HG03457 (cell line): Measurements from ENCODE around the gene ANGPTL4.
"Not testable (repeated sequence)": the region's sequence is repeated elsewhere in the genome, so short reads cannot be mapped to it uniquely, and the experiment has no call there.

Source experiments
- ATAC-seq: cut with Tn5 transposase; IDR thresholded peaks from one replicate; pipeline ENCODE4 v1.9.1; 2021; ENCODE audit warnings: moderate number of reproducible peaks; ENCODE audit not compliant: unreplicated experiment

Gene ANGPTL4, protein sequence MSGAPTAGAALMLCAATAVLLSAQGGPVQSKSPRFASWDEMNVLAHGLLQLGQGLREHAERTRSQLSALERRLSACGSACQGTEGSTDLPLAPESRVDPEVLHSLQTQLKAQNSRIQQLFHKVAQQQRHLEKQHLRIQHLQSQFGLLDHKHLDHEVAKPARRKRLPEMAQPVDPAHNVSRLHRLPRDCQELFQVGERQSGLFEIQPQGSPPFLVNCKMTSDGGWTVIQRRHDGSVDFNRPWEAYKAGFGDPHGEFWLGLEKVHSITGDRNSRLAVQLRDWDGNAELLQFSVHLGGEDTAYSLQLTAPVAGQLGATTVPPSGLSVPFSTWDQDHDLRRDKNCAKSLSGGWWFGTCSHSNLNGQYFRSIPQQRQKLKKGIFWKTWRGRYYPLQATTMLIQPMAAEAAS

DNA sequence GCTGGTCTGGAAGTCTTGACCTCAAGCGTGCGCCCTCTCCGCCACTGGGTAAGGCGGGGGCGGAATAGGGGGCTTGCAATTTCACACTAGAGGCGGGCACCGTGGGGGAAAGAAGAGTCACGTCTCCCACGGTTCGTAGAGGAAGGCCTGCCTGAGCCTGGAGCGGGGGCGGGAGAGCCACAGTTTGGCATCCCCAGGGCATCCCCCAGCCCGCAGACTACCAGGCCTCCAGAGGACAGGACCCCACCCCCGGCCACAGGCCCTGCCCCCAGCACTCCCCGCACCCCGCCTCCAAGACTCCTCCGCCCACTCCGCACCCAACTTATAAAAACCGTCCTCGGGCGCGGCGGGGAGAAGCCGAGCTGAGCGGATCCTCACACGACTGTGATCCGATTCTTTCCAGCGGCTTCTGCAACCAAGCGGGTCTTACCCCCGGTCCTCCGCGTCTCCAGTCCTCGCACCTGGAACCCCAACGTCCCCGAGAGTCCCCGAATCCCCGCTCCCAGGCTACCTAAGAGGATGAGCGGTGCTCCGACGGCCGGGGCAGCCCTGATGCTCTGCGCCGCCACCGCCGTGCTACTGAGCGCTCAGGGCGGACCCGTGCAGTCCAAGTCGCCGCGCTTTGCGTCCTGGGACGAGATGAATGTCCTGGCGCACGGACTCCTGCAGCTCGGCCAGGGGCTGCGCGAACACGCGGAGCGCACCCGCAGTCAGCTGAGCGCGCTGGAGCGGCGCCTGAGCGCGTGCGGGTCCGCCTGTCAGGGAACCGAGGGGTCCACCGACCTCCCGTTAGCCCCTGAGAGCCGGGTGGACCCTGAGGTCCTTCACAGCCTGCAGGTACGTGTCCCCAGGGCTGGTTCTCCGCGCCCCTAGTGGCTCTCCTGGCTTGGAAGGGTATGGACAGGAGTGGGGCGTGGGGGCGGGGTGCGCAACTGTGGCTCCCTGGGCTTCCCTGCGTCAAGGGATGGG, at the start of gene ANGPTL4:
Gene ANGPTL4, plus strand, starts transcription at position 353 of the 969 bp plus-strand sequence. Its CDS starts 167 bp downstream, at position 520.
- ATAC-seq, result no peak

- not testable (repeated sequence) for ATAC-seq
These were observed 48.8 kb upstream of the ANGPTL4 start for GRCh38 chr19:8314981-8315640.

DNA sequence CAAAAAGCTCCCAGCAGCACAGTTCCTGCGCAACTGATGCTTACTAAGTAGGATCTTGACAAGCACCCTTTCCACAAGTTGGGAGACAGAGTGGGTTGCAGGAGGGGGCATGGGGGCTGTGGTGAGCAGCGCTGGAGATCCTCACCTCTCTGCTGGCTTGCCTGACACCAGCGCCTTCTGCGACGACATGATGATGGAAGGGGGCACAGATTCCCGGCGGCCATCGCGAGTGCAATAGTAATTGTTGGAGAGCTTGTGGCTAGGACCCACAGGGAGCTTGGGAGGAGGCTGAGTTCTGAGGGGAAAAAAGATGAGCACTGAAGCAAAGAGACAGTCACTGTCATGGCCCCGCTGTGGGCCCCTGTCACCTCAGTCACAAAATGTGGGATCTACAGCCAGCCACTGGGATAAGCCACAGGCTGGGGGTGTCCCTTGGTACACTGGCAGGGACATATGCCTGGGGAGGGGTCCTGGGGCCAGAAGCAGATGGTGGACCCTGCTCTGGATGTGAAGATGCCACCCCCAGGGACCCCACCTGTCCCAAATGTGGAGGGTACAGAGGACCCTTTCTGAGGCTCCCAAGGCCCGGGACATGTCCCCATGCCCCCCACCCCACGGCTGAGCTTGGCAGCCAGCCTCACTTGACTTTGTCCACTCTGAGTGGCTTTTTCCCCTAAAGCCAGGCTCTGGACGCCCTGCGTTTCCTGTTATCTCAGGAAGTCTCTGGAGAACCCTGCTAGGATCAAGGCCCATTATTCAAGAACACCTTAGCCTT, 47.4 kb upstream of the ANGPTL4 start:
- no peak for ATAC-seq

GRCh38 chr19:8318835-8319234, 45.1 kb upstream of the ANGPTL4 start:
- not testable (repeated sequence) for ATAC-seq

GRCh38 chr19:8319807-8320520, 44.0 kb upstream of the ANGPTL4 start:
- no peak for ATAC-seq

DNA sequence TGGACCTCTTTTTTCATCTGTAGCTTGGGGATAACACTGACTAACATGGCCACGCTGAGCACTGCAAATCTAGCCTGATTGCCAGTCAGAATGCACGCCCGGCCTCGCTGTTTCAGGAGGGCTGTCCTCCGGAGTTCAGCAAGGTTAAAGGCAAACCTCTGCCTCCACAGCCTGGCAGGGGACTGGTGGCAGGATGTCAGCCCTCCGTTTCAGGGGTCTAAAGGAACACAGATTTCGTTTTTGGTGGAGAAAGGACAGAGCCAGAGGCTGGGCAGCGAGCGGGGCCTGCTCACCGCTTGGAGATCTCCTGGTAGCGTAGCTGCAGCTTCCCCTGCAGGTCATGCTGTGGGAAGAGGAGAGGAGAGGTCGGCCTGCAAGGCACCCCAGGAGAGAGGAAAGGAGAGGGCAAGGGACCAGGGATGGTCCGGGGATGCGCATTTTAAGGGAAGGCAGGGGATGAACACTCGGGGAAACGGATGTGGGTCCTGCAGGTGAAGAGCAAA, 43.3 kb upstream of the ANGPTL4 start:
- no peak for ATAC-seq

DNA sequence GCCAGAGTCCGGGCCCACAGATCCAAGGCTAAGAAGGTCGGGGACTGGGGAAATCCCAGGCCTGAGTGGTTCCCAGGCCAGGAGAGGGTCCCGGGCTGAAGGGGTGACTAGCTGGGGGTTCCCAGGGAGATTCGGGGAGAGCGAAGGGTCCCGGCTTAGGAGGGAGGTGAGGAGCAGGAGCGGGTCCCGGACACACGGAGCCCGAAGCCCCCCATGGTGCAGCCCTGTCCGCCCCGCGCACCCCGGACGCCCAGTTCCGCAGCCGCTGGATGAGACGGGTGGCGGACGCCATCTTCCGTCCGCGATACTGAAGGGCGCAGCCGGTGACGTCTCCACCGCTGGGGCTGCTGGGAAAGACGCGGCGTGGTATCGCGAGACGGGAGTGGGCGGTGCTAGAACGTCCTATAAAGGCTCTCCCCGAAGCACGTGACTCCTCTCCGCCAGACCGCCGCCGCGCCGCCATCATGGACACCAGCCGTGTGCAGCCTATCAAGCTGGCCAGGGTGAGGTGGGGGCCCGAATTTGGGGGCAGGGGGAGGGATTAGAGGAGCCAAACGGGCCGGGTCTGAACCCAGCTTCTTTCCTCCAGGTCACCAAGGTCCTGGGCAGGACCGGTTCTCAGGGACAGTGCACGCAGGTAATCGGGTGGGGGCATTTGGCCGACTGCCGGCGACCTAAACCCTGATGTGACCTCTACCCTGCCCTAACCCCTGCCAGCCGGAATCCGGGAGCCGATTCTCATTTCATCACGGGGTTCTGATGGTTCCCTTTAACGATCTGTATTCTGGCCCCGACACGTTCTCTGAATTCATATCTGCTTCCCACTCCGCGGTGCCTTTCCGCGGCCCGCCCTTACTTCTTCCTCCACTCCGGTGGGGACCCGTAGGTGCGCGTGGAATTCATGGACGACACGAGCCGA, 42.6 kb upstream of the ANGPTL4 start, which contains the start of the genes NDUFA7 and RPS28:
Gene NDUFA7, minus strand, starts transcription at position 309 of the 919 bp plus-strand sequence. Its CDS starts 17 bp downstream, at position 292.
Gene RPS28, plus strand, starts transcription at position 430 of the 919 bp plus-strand sequence. Its CDS starts 35 bp downstream, at position 465.
- peak; percentile 66 for ATAC-seq

DNA sequence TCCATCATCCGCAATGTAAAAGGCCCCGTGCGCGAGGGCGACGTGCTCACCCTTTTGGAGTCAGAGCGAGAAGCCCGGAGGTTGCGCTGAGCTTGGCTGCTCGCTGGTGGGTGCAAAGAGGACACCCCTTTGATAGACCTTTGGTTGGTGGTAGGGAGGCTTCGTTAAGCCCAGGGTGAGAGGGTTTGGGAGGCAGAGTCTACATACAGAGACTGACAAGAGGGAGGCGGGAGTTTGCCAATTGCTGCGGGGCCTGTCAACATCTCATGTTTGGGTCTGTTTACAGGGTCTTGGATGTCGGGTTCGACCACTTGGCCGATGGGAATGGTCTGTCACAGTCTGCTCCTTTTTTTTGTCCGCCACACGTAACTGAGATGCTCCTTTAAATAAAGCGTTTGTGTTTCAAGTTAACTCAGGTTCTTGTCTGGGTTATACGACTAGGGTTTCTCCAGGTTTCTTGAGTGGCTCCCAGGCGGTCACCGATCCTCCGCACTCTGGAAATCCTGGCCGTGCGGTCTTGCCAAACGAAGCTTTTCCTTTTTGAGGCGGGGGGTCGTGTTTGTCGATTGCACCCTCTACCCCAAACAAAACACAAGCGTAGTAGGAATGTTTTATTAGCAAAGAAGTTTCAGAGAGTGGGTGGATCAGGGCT, 41.8 kb upstream of the ANGPTL4 start:
- no peak for ATAC-seq

- ATAC-seq, result no peak
These were observed 41.3 kb upstream of the ANGPTL4 start for GRCh38 chr19:8322638-8322997.

GRCh38 chr19:8323781-8324185, 40.2 kb upstream of the ANGPTL4 start:
- ATAC-seq, result no peak

- no peak for ATAC-seq
These were observed 39.5 kb upstream of the ANGPTL4 start for GRCh38 chr19:8324186-8325050.

GRCh38 chr19:8325454-8325853, 38.5 kb upstream of the ANGPTL4 start:
- ATAC-seq, result no peak

DNA sequence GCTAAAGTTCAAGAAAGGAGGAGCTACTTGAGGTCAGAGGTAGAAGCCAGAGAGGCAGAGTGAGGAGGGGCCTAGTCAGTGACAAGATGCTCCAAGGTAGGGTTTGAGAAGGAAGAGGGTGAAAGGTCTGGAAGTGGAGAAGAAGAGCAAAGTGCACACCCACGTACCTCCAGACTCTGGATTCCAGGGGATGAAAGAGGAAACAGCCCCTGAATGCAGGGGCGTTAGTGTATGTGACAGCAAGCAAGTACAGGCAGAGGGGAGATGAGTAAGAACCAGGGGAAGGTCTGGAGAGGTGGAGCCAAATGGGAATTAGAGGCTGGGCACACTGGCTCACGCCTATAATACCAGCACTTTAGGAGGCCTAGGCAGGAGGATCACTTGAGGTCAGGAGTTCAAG, 34.0 kb upstream of the ANGPTL4 start:
- ATAC-seq, result no peak

DNA sequence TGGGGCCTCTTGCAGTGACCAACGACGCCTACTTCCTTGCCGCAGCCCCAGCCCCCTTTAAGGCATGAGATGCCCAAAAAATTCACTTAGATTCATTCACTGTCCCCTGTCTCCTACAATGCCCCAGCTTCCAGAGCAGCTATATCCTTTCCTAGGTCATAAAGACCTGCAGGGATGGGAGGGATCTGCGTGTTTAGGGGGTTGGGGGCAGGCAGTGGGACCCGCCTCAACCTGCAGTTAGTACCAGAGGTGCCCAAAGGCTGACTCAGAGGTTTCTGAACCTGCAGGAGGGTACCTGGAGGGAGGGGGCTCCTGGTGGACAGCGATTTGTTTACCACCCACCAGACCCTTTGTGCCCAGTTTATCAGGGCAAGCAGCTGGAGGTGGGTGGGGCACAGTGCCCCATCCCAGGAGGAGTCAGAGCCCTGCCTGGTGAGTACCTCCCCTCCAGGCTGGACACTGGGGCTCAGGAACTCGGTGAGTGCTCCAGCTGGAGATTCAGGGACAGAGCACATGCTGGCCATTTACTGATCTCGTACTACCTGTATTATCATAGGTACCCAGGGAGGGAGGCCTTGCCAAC, 32.6 kb upstream of the ANGPTL4 start:
- ATAC-seq, result no peak

DNA sequence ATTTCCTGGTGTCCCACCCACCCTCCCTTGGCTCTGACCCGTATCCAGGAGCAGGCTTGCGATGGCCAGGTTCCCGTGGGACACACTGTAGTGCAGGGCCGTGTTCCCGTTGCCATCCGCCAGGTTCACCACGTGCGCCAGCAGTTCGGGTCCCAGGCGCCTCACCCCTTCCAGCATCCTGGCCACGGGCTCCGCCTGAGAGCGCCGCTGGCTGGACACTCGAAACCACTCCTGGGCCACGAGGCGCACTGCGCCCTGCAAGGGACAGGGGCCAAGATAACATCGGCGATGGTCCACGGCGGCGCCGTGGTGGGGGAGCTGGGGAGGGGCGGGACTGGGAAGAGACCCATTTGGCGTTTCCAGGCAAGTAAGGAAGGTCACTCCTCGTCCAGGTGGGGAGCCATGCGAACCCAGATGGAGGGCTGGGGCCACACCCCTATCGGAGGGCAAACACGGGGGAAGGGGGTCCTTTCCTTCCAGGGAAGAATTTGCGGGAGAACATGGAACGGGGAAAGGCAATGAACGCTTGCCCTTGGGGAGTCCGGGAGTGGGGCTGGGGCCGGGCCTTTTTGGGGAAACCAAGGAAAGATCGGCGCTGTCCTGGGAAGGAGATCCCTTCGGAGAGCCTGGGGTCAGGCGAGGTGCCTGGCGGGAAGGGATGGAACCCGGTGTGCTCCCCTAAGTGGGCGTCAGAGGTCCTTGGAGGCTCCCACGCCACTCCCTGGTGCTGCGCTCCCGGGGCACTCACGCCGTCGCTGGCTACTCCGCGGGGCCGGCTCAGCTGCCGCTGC, 30.8 kb upstream of the ANGPTL4 start:
- no peak for ATAC-seq
